GM23248 (cell line): Measurements from ENCODE around the gene FOXI3. TPM values are rescaled to one million over a fixed set of nuclear protein-coding genes. Genes with fewer than 3 reads are reported as not detected.

Source experiments
- DNase-seq: peaks from one replicate; pipeline ENCODE4 v3.0.0-alpha.2; 2015
- H2AFZ ChIP-seq: fragments of 200-600 bp; sonication (generic); 2 replicates; pipeline ENCODE4 v1.6.1; 2016; ENCODE audit warnings: antibody characterized with exemption
- H3F3A ChIP-seq: fragments of 200-600 bp; sonication (generic); 2 replicates; pipeline ENCODE4 v1.6.1; 2016; ENCODE audit warnings: mild to moderate bottlenecking, antibody characterized with exemption, mixed run types; ENCODE audit not compliant: insufficient read depth
- H3K27ac ChIP-seq: fragments of 200-600 bp; sonication (generic); 2 replicates; pipeline ENCODE4 v1.5.1; 2016; ENCODE audit warnings: mild to moderate bottlenecking
- H3K27me3 ChIP-seq: fragments of 200-600 bp; sonication (generic); replicated peaks from 2 replicates; pipeline ENCODE4 v1.6.1; 2016; ENCODE audit warnings: mild to moderate bottlenecking; ENCODE audit not compliant: insufficient read depth
- H3K36me3 ChIP-seq: fragments of 200-600 bp; sonication (generic); 2 replicates; pipeline ENCODE4 v1.6.1; 2016; ENCODE audit warnings: low read depth, mild to moderate bottlenecking
- H3K4me1 ChIP-seq: fragments of 200-600 bp; sonication (generic); 2 replicates; pipeline ENCODE4 v1.6.1; 2016; ENCODE audit warnings: mild to moderate bottlenecking; ENCODE audit not compliant: insufficient read depth
- H3K4me2 ChIP-seq: fragments of 200-600 bp; sonication (generic); one replicate; pipeline ENCODE4 v1.6.1; 2016; ENCODE audit warnings: mild to moderate bottlenecking; ENCODE audit not compliant: unreplicated experiment
- H3K4me3 ChIP-seq: fragments of 200-600 bp; sonication (generic); 2 replicates; pipeline ENCODE4 v1.5.1; 2016; ENCODE audit warnings: mild to moderate bottlenecking
- H3K79me2 ChIP-seq: fragments of 200-600 bp; sonication (generic); 2 replicates; pipeline ENCODE4 v1.6.1; 2016; ENCODE audit warnings: mild to moderate bottlenecking; ENCODE audit not compliant: insufficient read depth
- H3K9ac ChIP-seq: fragments of 200-600 bp; sonication (generic); 2 replicates; pipeline ENCODE4 v1.6.1; 2016; ENCODE audit warnings: mild to moderate bottlenecking
- H3K9me2 ChIP-seq: fragments of 200-600 bp; sonication (generic); 2 replicates; pipeline ENCODE4 v1.6.1; 2016; ENCODE audit warnings: mixed run types, mild to moderate bottlenecking, moderate library complexity; ENCODE audit not compliant: insufficient read depth
- H3K9me3 ChIP-seq: fragments of 200-600 bp; sonication (generic); one replicate; pipeline ENCODE4 v1.6.1; 2017; ENCODE audit warnings: low read depth
- H4K20me1 ChIP-seq: fragments of 200-600 bp; sonication (generic); 2 replicates; pipeline ENCODE4 v1.6.0; 2016; ENCODE audit not compliant: insufficient read depth
- EZH2 ChIP-seq: fragments of 200-600 bp; sonication (generic); IDR thresholded peaks from 2 replicates; pipeline ENCODE4 v1.6.1; 2018; ENCODE audit warnings: antibody characterized with exemption, mild to moderate bottlenecking; ENCODE audit not compliant: insufficient read depth, poor library complexity, severe bottlenecking
- EZH2phosphoT487 ChIP-seq: fragments of 200-600 bp; sonication (generic); IDR thresholded peaks from 2 replicates; pipeline ENCODE4 v1.6.1; 2018; ENCODE audit warnings: antibody characterized with exemption, moderate library complexity, mild to moderate bottlenecking, low read depth; ENCODE audit not compliant: insufficient read depth
- WGBS, 2 experiments: methylation state at CpG; one replicate each; pipeline ENCODE4 v1.1.6; 2015 to 2017; ENCODE audit warnings: low lambda C conversion rate in 2 of 2, low coverage in 1 of 2; ENCODE audit errors: missing lambda C conversion rate in 2 of 2; 5-methylcytosine and 5-hydroxymethylcytosine counted together
- in situ Hi-C: fragments of 300-500 bp; cut with MboI; formaldehyde crosslinking; loops from 2 replicates; pipeline ENCODE4 v1.15.0; 2020
- polyA plus RNA-seq: library from polyadenylated mRNA; unstranded; fragments of >200 nt; fragmentation: Nextera tagmentation; extraction: Ambion mirVana; gene quantifications from 2 replicates; pipeline ENCODE4 v1.2.1, GENCODE V29; 2016
- total RNA-seq: library from RNA; depleted of rRNA; stranded (reverse); fragments of >200 nt; shearing (Covaris generic); gene quantifications from 2 replicates; pipeline ENCODE4 v1.2.3, GENCODE V29; 2014

The FOXI3 gene
- total and polyA plus RNA-seq, 2 experiments from 2014 or later = not detected

- DNase-seq = no peak
- no peak overlapping the region for H2AFZ ChIP-seq
- H3K36me3 ChIP-seq = no peaks in the 10 kb centered on the region
- no peaks in the 10 kb centered on the region for H3K9me2 ChIP-seq
- no peaks in the 10 kb centered on the region for H3K79me2 ChIP-seq
- no peak overlapping the region for H3K9ac ChIP-seq
- peaks cover 64% of the 10 kb centered on the region for H3K27me3 ChIP-seq
- H3K9me3 ChIP-seq = no peaks in the 10 kb centered on the region
- TF ChIP-seq EZH2phosphoT487 (no peak), EZH2 (no peak)
- no peak overlapping the region for H3K4me2 ChIP-seq
- no peak overlapping the region for H3K27ac ChIP-seq
- 32 to 36% methylated on average over 8 of the region's 8 CpGs for whole genome bisulfite sequencing, 2 experiments
- in situ Hi-C loops = no loop called here
- no peaks in the 10 kb centered on the region for H4K20me1 ChIP-seq
- no peaks in the 10 kb centered on the region for H3F3A ChIP-seq
- H3K4me3 ChIP-seq = no peak overlapping the region
- H3K4me1 ChIP-seq = no peaks in the 10 kb centered on the region
Observed at GRCh38 chr2:88448248-88448647, 4.2 kb downstream of the FOXI3 start.

GRCh38 chr2:88443353-88443938, 9.0 kb downstream of the FOXI3 start:
- Histone ChIP-seq H2AFZ (no peak overlapping the region), H3K4me3 (no peak overlapping the region), H3K27ac (no peak overlapping the region), H3K9ac (no peak overlapping the region), H3K9me2 (no peaks in the 10 kb centered on the region), H3F3A (no peaks in the 10 kb centered on the region), H3K4me2 (no peak overlapping the region), H3K79me2 (no peaks in the 10 kb centered on the region), H3K9me3 (no peaks in the 10 kb centered on the region), H3K36me3 (no peaks in the 10 kb centered on the region), H3K4me1 (no peaks in the 10 kb centered on the region), H4K20me1 (no peaks in the 10 kb centered on the region), H3K27me3 (peaks cover 29% of the 10 kb centered on the region)
- in situ Hi-C loops = no loop called here
- DNase-seq = no peak
- TF ChIP-seq EZH2 (no peak), EZH2phosphoT487 (no peak)
- 22 to 25% methylated on average over 3 to 4 of the region's 4 CpGs for WGBS, 2 experiments

GRCh38 chr2:88442473-88442872, 10.0 kb downstream of the FOXI3 start:
- no peak overlapping the region for H2AFZ ChIP-seq
- DNase-seq = no peak
- in situ Hi-C loops = no loop called here

GRCh38 chr2:88442061-88442460, 10.4 kb downstream of the FOXI3 start:
- no peaks in the 10 kb centered on the region for H3K36me3 ChIP-seq
- H3F3A ChIP-seq = no peaks in the 10 kb centered on the region
- H3K79me2 ChIP-seq = no peaks in the 10 kb centered on the region
- no peaks in the 10 kb centered on the region for H3K9me2 ChIP-seq
- H3K4me1 ChIP-seq = no peaks in the 10 kb centered on the region
- no peak overlapping the region for H3K9ac ChIP-seq
- 36 to 49% methylated on average over 5 of the region's 5 CpGs for WGBS, 2 experiments
- no peak overlapping the region for H2AFZ ChIP-seq
- no peak overlapping the region for H3K4me3 ChIP-seq
- in situ Hi-C loops = no loop called here
- H3K9me3 ChIP-seq = no peaks in the 10 kb centered on the region
- H4K20me1 ChIP-seq = no peaks in the 10 kb centered on the region
- H3K27me3 ChIP-seq = peaks cover 25% of the 10 kb centered on the region
- no peak for TF ChIP-seq EZH2phosphoT487
- no peak for TF ChIP-seq EZH2
- no peak overlapping the region for H3K4me2 ChIP-seq
- H3K27ac ChIP-seq = no peak overlapping the region
- no peak for DNase-seq

More at GRCh38 chr2:88442473-88442872, 10.0 kb downstream of the FOXI3 start:
- WGBS, 2 experiments = 31 to 40% methylated on average over 4 of the region's 4 CpGs
- Histone ChIP-seq H4K20me1 (no peaks in the 10 kb centered on the region), H3K27me3 (peaks cover 22% of the 10 kb centered on the region), H3K79me2 (no peaks in the 10 kb centered on the region), H3K27ac (no peak overlapping the region), H3K9me2 (no peaks in the 10 kb centered on the region), H3K4me3 (no peak overlapping the region), H3F3A (no peaks in the 10 kb centered on the region), H3K4me2 (no peak overlapping the region), H3K36me3 (no peaks in the 10 kb centered on the region), H3K9me3 (no peaks in the 10 kb centered on the region), H3K9ac (no peak overlapping the region), H3K4me1 (no peaks in the 10 kb centered on the region)
- TF ChIP-seq EZH2phosphoT487 (no peak), EZH2 (no peak)
